Neural progenitor cell (in vitro differentiated cells): Measurements from ENCODE around the gene LCMT2. TPM values are rescaled to one million over a fixed set of nuclear protein-coding genes. Genes with fewer than 3 reads are reported as not detected.

ENCODE experiments used
- DNase-seq: peaks from one replicate; pipeline ENCODE4 v3.0.0-alpha.2; 2016; ENCODE audit warnings: low spot score
- H2AFZ ChIP-seq: fragments of 200-600 bp; sonication (generic); replicated peaks from 2 replicates; pipeline ENCODE4 v1.6.1; 2016; ENCODE audit warnings: antibody characterized with exemption
- H3F3A ChIP-seq: fragments of 200-600 bp; sonication (generic); 2 replicates; pipeline ENCODE4 v1.6.1; 2016; ENCODE audit warnings: antibody characterized with exemption, low read depth
- H3K27ac ChIP-seq: fragments of 200-600 bp; sonication (generic); 2 replicates; pipeline ENCODE4 v1.5.1; 2016; ENCODE audit warnings: mild to moderate bottlenecking
- H3K27me3 ChIP-seq: fragments of 200-600 bp; sonication (generic); 2 replicates; pipeline ENCODE4 v1.6.1; 2016; ENCODE audit warnings: mild to moderate bottlenecking, moderate library complexity
- H3K36me3 ChIP-seq: fragments of 200-600 bp; sonication (generic); 2 replicates; pipeline ENCODE4 v1.5.1; 2016
- H3K4me1 ChIP-seq: fragments of 200-600 bp; sonication (generic); 2 replicates; pipeline ENCODE4 v1.6.1; 2016; ENCODE audit warnings: mixed run types
- H3K4me2 ChIP-seq: fragments of 200-600 bp; sonication (generic); 2 replicates; pipeline ENCODE4 v1.6.1; 2016
- H3K4me3 ChIP-seq: fragments of 200-600 bp; sonication (generic); 2 replicates; pipeline ENCODE4 v1.5.1; 2016
- H3K79me2 ChIP-seq: fragments of 200-600 bp; sonication (generic); 2 replicates; pipeline ENCODE4 v1.6.1; 2016; ENCODE audit warnings: low read depth
- H3K9ac ChIP-seq: fragments of 200-600 bp; sonication (generic); 2 replicates; pipeline ENCODE4 v1.6.1; 2016
- H3K9me3 ChIP-seq: fragments of 200-600 bp; sonication (generic); 2 replicates; pipeline ENCODE4 v1.5.1; 2016; ENCODE audit warnings: low read depth
- H4K20me1 ChIP-seq: fragments of 200-600 bp; sonication (generic); 2 replicates; pipeline ENCODE4 v1.6.1; 2016; ENCODE audit warnings: low read depth
- H3K27ac Mint-ChIP-seq: 3 replicates; pipeline ENCODE4 v1.8.0; 2021; ENCODE audit warnings: mixed read lengths
- H3K27me3 Mint-ChIP-seq: 2 replicates; pipeline ENCODE4 v1.8.0; 2022; ENCODE audit warnings: low read depth, mild to moderate bottlenecking, inconsistent platforms, moderate library complexity, mixed read lengths; ENCODE audit not compliant: insufficient read depth
- H3K36me3 Mint-ChIP-seq: 3 replicates; pipeline ENCODE4 v1.8.0; 2021; ENCODE audit warnings: mixed read lengths
- H3K4me1 Mint-ChIP-seq: 3 replicates; pipeline ENCODE4 v1.8.0; 2021; ENCODE audit warnings: mixed read lengths
- H3K4me3 Mint-ChIP-seq: 3 replicates; pipeline ENCODE4 v1.8.0; 2021; ENCODE audit warnings: mild to moderate bottlenecking, moderate library complexity, mixed read lengths
- H3K9me3 Mint-ChIP-seq: 3 replicates; pipeline ENCODE4 v1.8.0; 2020; ENCODE audit warnings: mixed read lengths
- EZH2 ChIP-seq: fragments of 200-600 bp; sonication (generic); IDR thresholded peaks from 2 replicates; pipeline ENCODE4 v1.6.1; 2017; ENCODE audit warnings: antibody characterized with exemption, mild to moderate bottlenecking, moderate library complexity
- EZH2phosphoT487 ChIP-seq: fragments of 200-600 bp; sonication (generic); IDR thresholded peaks from 2 replicates; pipeline ENCODE4 v1.6.1; 2017; ENCODE audit warnings: antibody characterized with exemption
- total RNA-seq: library from RNA; depleted of rRNA; stranded (reverse); fragments of >200 nt; gene quantifications from 2 replicates; pipeline ENCODE4 v1.2.3, GENCODE V29; 2015; ENCODE audit warnings: low replicate concordance
- TF ChIP-seq, protein P1 (sequence below): fragments of 200-600 bp; sonication (generic); IDR thresholded peaks from 2 replicates; pipeline ENCODE4 v1.5.1; 2017; ENCODE audit warnings: antibody characterized with exemption, mild to moderate bottlenecking

Gene LCMT2
- total RNA-seq, 1 donor from 2014 or later = 14.2 TPM

DNA sequence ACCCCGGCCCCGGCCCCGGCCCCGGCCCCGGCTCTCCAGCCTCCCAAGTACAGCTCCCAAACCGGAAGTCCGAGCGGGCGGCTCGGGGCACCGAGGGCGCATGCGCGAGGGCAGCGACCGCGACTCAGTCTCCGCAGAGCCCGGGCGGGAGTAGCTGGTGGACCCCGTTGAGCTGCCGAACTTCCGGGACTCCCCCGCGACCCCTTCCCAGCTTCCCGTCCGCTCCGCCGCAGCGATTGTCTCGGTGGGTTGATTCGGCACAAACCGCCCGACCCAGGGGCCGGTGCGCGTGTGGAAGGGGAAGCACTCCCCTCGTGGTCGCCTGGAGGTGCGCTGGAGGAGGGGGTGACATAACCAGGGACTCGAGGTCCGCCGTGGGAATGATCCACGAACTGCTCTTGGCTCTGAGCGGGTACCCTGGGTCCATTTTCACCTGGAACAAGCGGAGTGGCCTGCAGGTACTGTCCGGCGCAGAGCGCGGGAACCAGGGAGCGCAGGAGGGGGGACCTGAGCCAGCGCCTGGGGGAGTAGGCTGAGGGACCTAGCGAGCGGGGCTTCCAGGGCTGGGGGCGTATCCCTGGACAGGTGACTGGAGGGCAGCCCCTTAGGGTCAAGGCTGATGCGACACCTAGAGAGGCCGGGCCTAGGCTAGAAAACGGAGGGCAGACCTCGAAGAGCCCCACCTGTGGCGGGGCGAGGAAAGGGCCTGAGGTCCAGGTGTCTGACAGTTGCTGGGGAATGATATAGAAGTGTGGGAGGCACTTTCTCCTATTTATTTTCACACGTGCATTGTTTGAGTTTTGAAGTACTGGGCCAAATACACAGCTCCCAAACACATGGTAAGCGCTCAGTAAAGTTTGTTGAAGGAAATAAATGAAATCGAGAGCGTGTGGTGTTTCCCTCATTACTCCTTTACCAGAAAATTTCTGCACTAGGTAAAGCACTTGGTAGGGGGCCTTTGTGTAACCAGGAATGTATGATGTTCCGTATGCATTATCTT, 40.9 kb upstream of the LCMT2 start, which contains the start of the genes TUBGCP4 and ZSCAN29:
TSS of gene TUBGCP4 (plus strand) at position 127 of the 1,000 bp plus-strand sequence. CDS start at position 381, 254 bp downstream.
TSS of gene ZSCAN29 (minus strand) at position 69 of the 1,000 bp plus-strand sequence. CDS start 1,130 bp downstream, outside the sequence.
- Histone ChIP-seq H3K4me3 (peak within 1 kb of the TSS; percentile 97), H3K4me1 (peaks cover 17% of the 10 kb centered on the region), H3K36me3 (no peaks in the 10 kb centered on the region), H3K79me2 (peaks cover 59% of the 10 kb centered on the region), H4K20me1 (peaks cover 27% of the 10 kb centered on the region), H3K4me2 (peak within 1 kb of the TSS; percentile 84), H3K27ac (peak within 1 kb of the TSS; percentile 18), H3K9ac (peak within 1 kb of the TSS; percentile 69), H3K27me3 (no peaks in the 10 kb centered on the region), H3F3A (peaks cover 10% of the 10 kb centered on the region), H3K9me3 (no peaks in the 10 kb centered on the region), H2AFZ (peak within 1 kb of the TSS; percentile 82)
- TF ChIP-seq EZH2 (no peak), EZH2phosphoT487 (no peak)
- TF ChIP-seq, protein P1, sequence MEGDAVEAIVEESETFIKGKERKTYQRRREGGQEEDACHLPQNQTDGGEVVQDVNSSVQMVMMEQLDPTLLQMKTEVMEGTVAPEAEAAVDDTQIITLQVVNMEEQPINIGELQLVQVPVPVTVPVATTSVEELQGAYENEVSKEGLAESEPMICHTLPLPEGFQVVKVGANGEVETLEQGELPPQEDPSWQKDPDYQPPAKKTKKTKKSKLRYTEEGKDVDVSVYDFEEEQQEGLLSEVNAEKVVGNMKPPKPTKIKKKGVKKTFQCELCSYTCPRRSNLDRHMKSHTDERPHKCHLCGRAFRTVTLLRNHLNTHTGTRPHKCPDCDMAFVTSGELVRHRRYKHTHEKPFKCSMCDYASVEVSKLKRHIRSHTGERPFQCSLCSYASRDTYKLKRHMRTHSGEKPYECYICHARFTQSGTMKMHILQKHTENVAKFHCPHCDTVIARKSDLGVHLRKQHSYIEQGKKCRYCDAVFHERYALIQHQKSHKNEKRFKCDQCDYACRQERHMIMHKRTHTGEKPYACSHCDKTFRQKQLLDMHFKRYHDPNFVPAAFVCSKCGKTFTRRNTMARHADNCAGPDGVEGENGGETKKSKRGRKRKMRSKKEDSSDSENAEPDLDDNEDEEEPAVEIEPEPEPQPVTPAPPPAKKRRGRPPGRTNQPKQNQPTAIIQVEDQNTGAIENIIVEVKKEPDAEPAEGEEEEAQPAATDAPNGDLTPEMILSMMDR = peak; percentile 41
- H3K27ac Mint-ChIP-seq = peak within 1 kb of the TSS; percentile 97
- DNase-seq = peak; percentile 96
- H3K27me3 Mint-ChIP-seq = peaks cover 4% of the 10 kb centered on the region
- peak within 1 kb of the TSS; percentile 99 for H3K4me3 Mint-ChIP-seq
- peaks cover 42% of the 10 kb centered on the region for H3K4me1 Mint-ChIP-seq
- peaks cover 41% of the 10 kb centered on the region for H3K36me3 Mint-ChIP-seq
- H3K9me3 Mint-ChIP-seq = peaks cover 31% of the 10 kb centered on the region

- Histone ChIP-seq H3F3A (peaks cover 10% of the 10 kb centered on the region), H3K4me3 (peak overlapping the region; percentile 97), H3K27me3 (no peaks in the 10 kb centered on the region), H3K4me2 (peak overlapping the region; percentile 84), H3K36me3 (peaks cover 2% of the 10 kb centered on the region), H4K20me1 (peaks cover 19% of the 10 kb centered on the region), H3K9ac (peak overlapping the region; percentile 69), H3K4me1 (peaks cover 17% of the 10 kb centered on the region), H3K79me2 (peaks cover 68% of the 10 kb centered on the region), H3K9me3 (no peaks in the 10 kb centered on the region), H3K27ac (no peak overlapping the region), H2AFZ (peak overlapping the region; percentile 82)
- H3K4me3 Mint-ChIP-seq = peak overlapping the region; percentile 99
- H3K4me1 Mint-ChIP-seq = peaks cover 40% of the 10 kb centered on the region
- peak overlapping the region; percentile 97 for H3K27ac Mint-ChIP-seq
- peaks cover 48% of the 10 kb centered on the region for H3K36me3 Mint-ChIP-seq
- peak; percentile 80 for DNase-seq
- peaks cover 4% of the 10 kb centered on the region for H3K27me3 Mint-ChIP-seq
- no peak for TF ChIP-seq EZH2phosphoT487
- TF ChIP-seq EZH2 = no peak
- TF ChIP-seq, protein P1 = no peak
- peaks cover 34% of the 10 kb centered on the region for H3K9me3 Mint-ChIP-seq
Observed at GRCh38 chr15:43370310-43370974, 40.1 kb upstream of the LCMT2 start.

- Histone ChIP-seq H3K36me3 (peaks cover 61% of the 10 kb centered on the region), H2AFZ (no peak overlapping the region), H3F3A (peaks cover 3% of the 10 kb centered on the region), H3K27ac (no peak overlapping the region), H3K4me2 (no peak overlapping the region), H3K79me2 (peaks cover 18% of the 10 kb centered on the region), H3K4me3 (peak overlapping the region; percentile 2), H4K20me1 (no peaks in the 10 kb centered on the region), H3K9me3 (peaks cover 26% of the 10 kb centered on the region), H3K27me3 (no peaks in the 10 kb centered on the region), H3K9ac (no peak overlapping the region), H3K4me1 (no peaks in the 10 kb centered on the region)
- Mint-ChIP-seq H3K27ac (no peak overlapping the region), H3K9me3 (peaks cover 59% of the 10 kb centered on the region), H3K36me3 (peaks cover 78% of the 10 kb centered on the region), H3K27me3 (no peaks in the 10 kb centered on the region), H3K4me3 (no peak overlapping the region), H3K4me1 (no peaks in the 10 kb centered on the region)
- TF ChIP-seq EZH2phosphoT487 = no peak
- TF ChIP-seq, protein P1 = no peak
- TF ChIP-seq EZH2 = no peak
- DNase-seq = no peak
Observed at GRCh38 chr15:43361313-43361903, 31.0 kb upstream of the LCMT2 start.
